ENCODE measurements around the gene U2AF2.

U2AF2 gene

GRCh38 chr19:55695511-55696290 is 40.9 kb downstream of the U2AF2 start:
- no peak for DNase-seq
- Histone ChIP-seq H3K36me3 (replicated peaks; ENCODE audit: insufficient read depth, low read length) (no peaks in the 10 kb centered on the region), H3K4me1 (ENCODE audit: low read length) (no peaks in the 10 kb centered on the region), H3K27ac (ENCODE audit: low read length) (no peak overlapping the region), H3K27me3 (replicated peaks; ENCODE audit: insufficient read depth, low read length) (no peaks in the 10 kb centered on the region), H3K9ac (ENCODE audit: low read length) (no peak overlapping the region), H3K4me3 (ENCODE audit: low read length) (no peak overlapping the region), H3K4me2 (ENCODE audit: low read depth, low read length) (no peak overlapping the region), H2AFZ (ENCODE audit: low read length) (no peak overlapping the region), H4K20me1 (ENCODE audit: insufficient read depth, low read length) (no peaks in the 10 kb centered on the region), H3F3A (ENCODE audit: insufficient read depth, low read length) (no peaks in the 10 kb centered on the region), H3K9me2 (replicated peaks; ENCODE audit: insufficient read depth, low read length) (no peaks in the 10 kb centered on the region), H3K79me2 (ENCODE audit: low read length) (no peaks in the 10 kb centered on the region), H3K9me3 (replicated peaks; ENCODE audit: insufficient read depth, low read length) (no peaks in the 10 kb centered on the region)
- TF ChIP-seq EZH2phosphoT487 (IDR thresholded peaks at IDR 0.05; ENCODE audit: low read length) (no peak), CTCF (IDR thresholded peaks at IDR 0.05; ENCODE audit: low read length) (no peak), EZH2 (optimal IDR thresholded peaks at IDR 0.05; ENCODE audit: low read depth, low read length) (no peak)

DNA sequence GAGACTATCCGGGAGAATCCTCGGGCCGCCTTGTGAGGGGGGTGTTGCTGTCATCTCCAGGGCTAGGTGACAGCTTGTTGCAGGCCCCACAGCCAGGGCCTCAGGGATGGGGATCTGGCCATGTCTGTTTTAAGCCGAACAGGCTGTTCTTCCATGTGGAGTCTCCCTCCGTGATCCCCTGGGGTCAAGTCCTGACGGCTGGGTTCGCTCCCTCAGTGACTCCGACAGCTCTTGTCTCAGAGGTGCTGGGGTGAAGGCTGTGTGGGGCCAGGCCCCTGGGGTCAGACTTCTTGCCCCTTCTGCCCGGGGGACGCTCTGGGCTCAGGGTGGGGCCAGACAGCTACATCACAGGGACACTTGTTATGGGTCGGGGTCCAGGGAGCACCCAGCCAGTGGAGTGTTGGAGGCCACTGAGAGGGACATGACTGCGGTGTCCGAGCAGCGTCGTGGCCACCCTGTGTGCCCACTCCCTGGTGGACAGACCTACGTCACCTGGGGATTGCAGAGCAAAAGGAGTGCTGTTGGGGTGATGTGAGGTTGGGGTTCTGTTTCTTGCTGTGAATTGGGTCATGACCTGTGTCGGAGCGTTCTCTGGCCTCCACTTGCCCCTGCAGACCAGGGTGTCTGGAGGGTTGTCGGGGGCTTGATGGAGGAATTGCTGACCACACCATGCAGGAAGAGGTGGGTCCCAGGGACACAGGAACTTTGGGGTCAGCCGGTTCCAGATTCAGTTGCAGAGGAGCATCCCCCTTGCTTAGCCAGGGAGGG is 41.6 kb downstream of the U2AF2 start:
- Histone ChIP-seq H3K4me1 (ENCODE audit: low read length) (no peaks in the 10 kb centered on the region), H3K27ac (ENCODE audit: low read length) (no peak overlapping the region), H3F3A (ENCODE audit: insufficient read depth, low read length) (no peaks in the 10 kb centered on the region), H2AFZ (ENCODE audit: low read length) (no peak overlapping the region), H3K9ac (ENCODE audit: low read length) (no peak overlapping the region), H3K4me3 (ENCODE audit: low read length) (no peak overlapping the region), H3K79me2 (ENCODE audit: low read length) (no peaks in the 10 kb centered on the region), H3K27me3 (replicated peaks; ENCODE audit: insufficient read depth, low read length) (no peaks in the 10 kb centered on the region), H3K4me2 (ENCODE audit: low read depth, low read length) (no peak overlapping the region), H3K36me3 (replicated peaks; ENCODE audit: insufficient read depth, low read length) (0 out of 2 replicates have a peak, but pooled peaks cover 1% of the 10 kb centered on the region), H3K9me3 (replicated peaks; ENCODE audit: insufficient read depth, low read length) (no peaks in the 10 kb centered on the region), H4K20me1 (ENCODE audit: insufficient read depth, low read length) (no peaks in the 10 kb centered on the region), H3K9me2 (replicated peaks; ENCODE audit: insufficient read depth, low read length) (no peaks in the 10 kb centered on the region)
- DNase-seq, result no peak
- TF ChIP-seq CTCF (IDR thresholded peaks at IDR 0.05; ENCODE audit: low read length) (no peak), EZH2phosphoT487 (IDR thresholded peaks at IDR 0.05; ENCODE audit: low read length) (no peak), EZH2 (optimal IDR thresholded peaks at IDR 0.05; ENCODE audit: low read depth, low read length) (no peak)

- Histone ChIP-seq H3K9me2 (replicated peaks; ENCODE audit: insufficient read depth, low read length) (no peaks in the 10 kb centered on the region), H3K36me3 (replicated peaks; ENCODE audit: insufficient read depth, low read length) (0 out of 2 replicates have a peak, but pooled peaks cover 2% of the 10 kb centered on the region), H3F3A (ENCODE audit: insufficient read depth, low read length) (no peaks in the 10 kb centered on the region), H3K4me1 (ENCODE audit: low read length) (no peaks in the 10 kb centered on the region), H3K4me2 (ENCODE audit: low read depth, low read length) (no peak overlapping the region), H2AFZ (ENCODE audit: low read length) (no peak overlapping the region), H3K27ac (ENCODE audit: low read length) (no peak overlapping the region), H3K4me3 (ENCODE audit: low read length) (no peak overlapping the region), H3K27me3 (replicated peaks; ENCODE audit: insufficient read depth, low read length) (no peaks in the 10 kb centered on the region), H3K79me2 (ENCODE audit: low read length) (no peaks in the 10 kb centered on the region), H4K20me1 (ENCODE audit: insufficient read depth, low read length) (no peaks in the 10 kb centered on the region), H3K9me3 (replicated peaks; ENCODE audit: insufficient read depth, low read length) (no peaks in the 10 kb centered on the region), H3K9ac (ENCODE audit: low read length) (no peak overlapping the region)
- TF ChIP-seq CTCF (IDR thresholded peaks at IDR 0.05; ENCODE audit: low read length) (no peak), EZH2 (optimal IDR thresholded peaks at IDR 0.05; ENCODE audit: low read depth, low read length) (no peak), EZH2phosphoT487 (IDR thresholded peaks at IDR 0.05; ENCODE audit: low read length) (no peak)
- DNase-seq, result no peak
Observed at GRCh38 chr19:55697069-55697440, 42.2 kb downstream of the U2AF2 start.

Measured in MM.1S (cell line).